ENCODE data around the gene U2SURP. TPM values are rescaled to one million over a fixed set of nuclear protein-coding genes. Genes with fewer than 3 reads are reported as not detected.

U2SURP gene
- total and polyA plus RNA-seq, 2 donors (not counting 3 experiments of a cell fraction or from before 2014, with no cell fraction given) = 12.6 to 92.4 TPM

- Histone ChIP-seq H4K20me1 (replicated peaks; ENCODE audit: control insufficient read depth, extremely low read depth, insufficient read depth, low read length) (peaks cover 7% of the 10 kb centered on the region), H3K4me3 (replicated peaks in 1 of 3; ENCODE audit: insufficient read depth in 1 of 3, low read depth in 1 of 3, low read length in 3 of 3) (no peak overlapping the region), H3K4me2 (ENCODE audit: insufficient read depth, low read length) (no peak overlapping the region), H3K36me3 (ENCODE audit: control insufficient read depth in 2 of 2, extremely low read depth in 1 of 2, insufficient read depth in 2 of 2, low read length in 2 of 2) (peaks cover 0 to 2% of the 10 kb centered on the region in 2 experiments), H3K79me2 (ENCODE audit: control insufficient read depth, insufficient read depth, low read length) (peaks cover 84% of the 10 kb centered on the region), H3K27ac (ENCODE audit: insufficient read depth, low read depth, low read length) (no peak overlapping the region), H3K9me3 (replicated peaks; ENCODE audit: control insufficient read depth, insufficient read depth, low read length) (no peaks in the 10 kb centered on the region), H3K27me3 (ENCODE audit: control insufficient read depth in 2 of 2, insufficient read depth in 2 of 2, low read length in 2 of 2) (no peaks in the 10 kb centered on the region), H3K4me1 (ENCODE audit: control insufficient read depth, extremely low read depth, insufficient read depth, low read length) (no peaks in the 10 kb centered on the region), H3K9me1 (replicated peaks; ENCODE audit: control insufficient read depth, extremely low read depth, insufficient read depth, low read length) (no peaks in the 10 kb centered on the region), H3K9ac (replicated peaks; ENCODE audit: extremely low read depth, insufficient read depth, low read length) (no peak overlapping the region), H2AFZ (ENCODE audit: low read depth, low read length) (no peak overlapping the region)
- no peak for FAIRE-seq
- no TSS peak for BruUV-seq (replicated peaks)
- dilution Hi-C loops (cut with MboI; ENCODE audit: extremely low pct_ligation_motif_present, low sequenced_read_pairs) (no loop called here), intact Hi-C loops (cut with micrococcal nuclease) (no loop called here)
- DNase-seq (ENCODE audit: low read depth, low spot score) = no peak
- POLR2A ChIA-PET = no interaction called here
- no peak for TF ChIP-seq EZH2 (IDR thresholded peaks at IDR 0.05; ENCODE audit: borderline replicate concordance, low read depth, low read length, severe bottlenecking)
- TF ChIP-seq CTCF (IDR thresholded peaks at IDR 0.05; ENCODE audit: extremely low read depth in 1 of 2, insufficient read depth in 1 of 2, low read depth in 1 of 2, low read length in 2 of 2) = no peak
- no peak for TF ChIP-seq MYC (IDR thresholded peaks at IDR 0.05; ENCODE audit: low read depth, low read length)
- no peak for TF ChIP-seq FOS (IDR thresholded peaks at IDR 0.05; ENCODE audit: borderline replicate concordance, insufficient read depth, low read length)
- no peak for TF ChIP-seq POLR2A (IDR thresholded peaks at IDR 0.05; ENCODE audit: low read depth, low read length)
- no peak for TF ChIP-seq POLR2AphosphoS5 (IDR thresholded peaks at IDR 0.05; ENCODE audit: insufficient read depth, low read depth, low read length)
- TF ChIP-seq, protein P1, sequence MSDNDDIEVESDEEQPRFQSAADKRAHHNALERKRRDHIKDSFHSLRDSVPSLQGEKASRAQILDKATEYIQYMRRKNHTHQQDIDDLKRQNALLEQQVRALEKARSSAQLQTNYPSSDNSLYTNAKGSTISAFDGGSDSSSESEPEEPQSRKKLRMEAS (IDR thresholded peaks at IDR 0.05; ENCODE audit: insufficient read depth, insufficient read length) = no peak
- no peak for TF ChIP-seq GATA2 (IDR thresholded peaks at IDR 0.05; ENCODE audit: insufficient read depth, insufficient read length, low read depth, low read length)
- no peak for TF ChIP-seq JUN (IDR thresholded peaks at IDR 0.05; ENCODE audit: borderline replicate concordance, insufficient read depth, insufficient read length, low read depth)
- CTCF ChIA-PET = no interaction called here
These were observed 8.7 kb downstream of the U2SURP start for GRCh38 chr3:143010024-143010423.
